Colonic mucosa (tissue), 4 donors: ENCODE results near the gene NKIRAS1. TPM values are rescaled to one million over a fixed set of nuclear protein-coding genes. Genes with fewer than 3 reads are reported as not detected.
A peak's percentile ranks its signal among the peaks of the same experiment; 100 is the strongest.

ENCODE experiments used
- DNase-seq: peaks from one replicate; pipeline ENCODE4 v3.0.0-alpha.2; 2020
- H3K27ac ChIP-seq: fragments of 200-600 bp; one replicate; pipeline ENCODE4 v1.8.0; 2021
- H3K27me3 ChIP-seq: fragments of 200-600 bp; one replicate; pipeline ENCODE4 v1.8.0; 2021
- H3K36me3 ChIP-seq: fragments of 200-600 bp; one replicate; pipeline ENCODE4 v1.8.0; 2021
- H3K4me1 ChIP-seq: fragments of 200-600 bp; one replicate; pipeline ENCODE4 v1.8.0; 2021; ENCODE audit warnings: mild to moderate bottlenecking
- H3K4me3 ChIP-seq: fragments of 200-600 bp; one replicate; pipeline ENCODE4 v1.8.0; 2021
- H3K9ac ChIP-seq, 2 donors: one replicate each; pipeline ENCODE4 v1.7.0; 2013; ENCODE audit warnings: control low read depth in 2 of 2, low read depth in 2 of 2, low read length in 2 of 2
- H3K9me3 ChIP-seq: fragments of 200-600 bp; one replicate; pipeline ENCODE4 v1.8.0; 2021
- CTCF ChIP-seq: fragments of 200-600 bp; IDR thresholded peaks from one replicate; pipeline ENCODE4 v1.8.0; 2022; ENCODE audit warnings: antibody characterized with exemption, mild to moderate bottlenecking
- intact Hi-C: fragments of 100-400 bp; cut with DNase I; formaldehyde crosslinking; loops from one replicate; pipeline ENCODE4 v1.14.1; 2022
- total RNA-seq, 2 donors: library from RNA; stranded (reverse); fragmentation: NEBNext Ultra II Directional in 1 of 2; extraction: Animal tissue kit (Norgen Biotek cat#: 25700) in 1 of 2; gene quantifications; one replicate each; pipeline ENCODE4 v1.2.1, GENCODE V29; 2021
- donor health status: healthy.
- donor health status: DM: no; HTN: no; CAD: no.
- donor health status: DM: no; HTN: no; CAD: no.

Gene NKIRAS1
- total RNA-seq, 2 donors from 2014 or later, result 2.6 to 5.4 TPM

- no peak for DNase-seq
- Histone ChIP-seq H3K4me1 (peaks cover 5% of the 10 kb centered on the region), H3K4me3 (peak overlapping the region; percentile 54), H3K9ac (peak overlapping the region in 1 of 2 donors; percentile 87), H3K27ac (peak overlapping the region; percentile 90), H3K27me3 (no peaks in the 10 kb centered on the region), H3K36me3 (no peaks in the 10 kb centered on the region), H3K9me3 (no peaks in the 10 kb centered on the region)
- intact Hi-C loops, result no loop called here
- no peak for TF ChIP-seq CTCF
Measured at GRCh38 chr3:23945663-23945912, 28.8 kb upstream of the NKIRAS1 start.

- peaks cover 4% of the 10 kb centered on the region for H3K4me1 ChIP-seq
- DNase-seq, result peak; percentile 87
- H3K4me3 ChIP-seq, result peak within 1 kb of the TSS; percentile 71
- no peaks in the 10 kb centered on the region for H3K27me3 ChIP-seq
- intact Hi-C loops, result no loop called here
- peak within 1 kb of the TSS; percentile 87 to 89 for H3K9ac ChIP-seq
- H3K36me3 ChIP-seq, result no peaks in the 10 kb centered on the region
- H3K27ac ChIP-seq, result peak within 1 kb of the TSS; percentile 96
- TF ChIP-seq CTCF, result no peak
- no peaks in the 10 kb centered on the region for H3K9me3 ChIP-seq
Measured at GRCh38 chr3:23944861-23945662, 28.3 kb upstream of the NKIRAS1 start, which contains the start of gene NR1D2. NR1D2 (plus strand) TSS chr3:23945286; CDS start chr3:23945579, 293 bp downstream.

- intact Hi-C loops, result no loop called here
- no peak for TF ChIP-seq CTCF
- DNase-seq, result no peak
- Histone ChIP-seq H3K9ac (peak overlapping the region; percentile 62 to 85), H3K36me3 (no peaks in the 10 kb centered on the region), H3K27ac (peak overlapping the region; percentile 90), H3K27me3 (no peaks in the 10 kb centered on the region), H3K4me3 (peak overlapping the region; percentile 54), H3K4me1 (no peaks in the 10 kb centered on the region), H3K9me3 (no peaks in the 10 kb centered on the region)
Measured at GRCh38 chr3:23944007-23944783, 27.4 kb upstream of the NKIRAS1 start.

GRCh38 chr3:23942546-23942945 lies 25.8 kb upstream of the NKIRAS1 start:
- intact Hi-C loops, result no loop called here
- TF ChIP-seq CTCF, result no peak
- H3K27ac ChIP-seq, result no peak overlapping the region

GRCh38 chr3:23941440-23941839 lies 24.6 kb upstream of the NKIRAS1 start:
- Histone ChIP-seq H3K27ac (no peak overlapping the region), H3K27me3 (no peaks in the 10 kb centered on the region), H3K9me3 (no peaks in the 10 kb centered on the region), H3K9ac (no peak overlapping the region), H3K4me1 (no peaks in the 10 kb centered on the region), H3K36me3 (no peaks in the 10 kb centered on the region), H3K4me3 (no peak overlapping the region)
- intact Hi-C loops, result no loop called here
- TF ChIP-seq CTCF, result no peak
- DNase-seq, result no peak

More at GRCh38 chr3:23942546-23942945, 25.8 kb upstream of the NKIRAS1 start:
- Histone ChIP-seq H3K36me3 (no peaks in the 10 kb centered on the region), H3K9ac (no peak overlapping the region), H3K9me3 (no peaks in the 10 kb centered on the region), H3K4me1 (no peaks in the 10 kb centered on the region), H3K4me3 (no peak overlapping the region), H3K27me3 (no peaks in the 10 kb centered on the region)
- no peak for DNase-seq
